H9 (cell line): ENCODE data around the gene MYH7. TPM values are rescaled to one million over a fixed set of nuclear protein-coding genes. Genes with fewer than 3 reads are reported as not detected.

Source experiments
- DNase-seq: peaks from one replicate; pipeline ENCODE4 v3.0.0-alpha.2; 2017
- H2AFZ ChIP-seq: one replicate; pipeline ENCODE4 v1.6.1; 2013; ENCODE audit warnings: mild to moderate bottlenecking, low read length, control low read depth, moderate library complexity
- H2AK5ac ChIP-seq: 2 replicates; pipeline ENCODE4 v1.6.1; 2013; ENCODE audit warnings: low read length, control low read depth, mixed read lengths; ENCODE audit not compliant: insufficient read length
- H2BK120ac ChIP-seq: one replicate; pipeline ENCODE4 v1.6.1; 2013; ENCODE audit warnings: low read depth, mild to moderate bottlenecking, low read length, control low read depth, inconsistent platforms; ENCODE audit not compliant: poor library complexity, severe bottlenecking
- H2BK12ac ChIP-seq: 2 replicates; pipeline ENCODE4 v1.6.1; 2013; ENCODE audit warnings: low read length, control low read depth, mixed read lengths, low read depth; ENCODE audit not compliant: insufficient read length
- H2BK15ac ChIP-seq: 2 replicates; pipeline ENCODE4 v1.6.1; 2013; ENCODE audit warnings: low read depth, low read length, control low read depth
- H2BK20ac ChIP-seq: one replicate; pipeline ENCODE4 v1.6.1; 2013; ENCODE audit warnings: low read depth, mild to moderate bottlenecking, low read length, control low read depth, inconsistent platforms; ENCODE audit not compliant: poor library complexity, severe bottlenecking
- H2BK5ac ChIP-seq: 2 replicates; pipeline ENCODE4 v1.6.1; 2013; ENCODE audit warnings: low read length, control low read depth, mixed read lengths; ENCODE audit not compliant: insufficient read length
- H3K14ac ChIP-seq: 2 replicates; pipeline ENCODE4 v1.6.1; 2013; ENCODE audit warnings: low read length, control low read depth; ENCODE audit not compliant: insufficient read depth
- H3K18ac ChIP-seq: 2 replicates; pipeline ENCODE4 v1.6.1; 2013; ENCODE audit warnings: low read depth, mild to moderate bottlenecking, mixed read lengths, low read length, control low read depth; ENCODE audit not compliant: insufficient read length
- H3K23ac ChIP-seq: 2 replicates; pipeline ENCODE4 v1.6.1; 2013; ENCODE audit warnings: low read length, control low read depth, mixed read lengths, low read depth; ENCODE audit not compliant: insufficient read length
- H3K23me2 ChIP-seq: 2 replicates; pipeline ENCODE4 v1.6.1; 2013; ENCODE audit warnings: low read depth, mild to moderate bottlenecking, mixed read lengths, low read length, control low read depth; ENCODE audit not compliant: insufficient read length, poor library complexity, severe bottlenecking
- H3K27ac ChIP-seq: 2 replicates; pipeline ENCODE4 v1.5.1; 2013; ENCODE audit warnings: low read length, control low read depth, mixed read lengths, low read depth; ENCODE audit not compliant: insufficient read length
- H3K27me3 ChIP-seq: 2 replicates; pipeline ENCODE4 v1.6.1; 2013; ENCODE audit warnings: low read length, control low read depth, inconsistent platforms; ENCODE audit not compliant: insufficient read depth
- H3K4ac ChIP-seq: 2 replicates; pipeline ENCODE4 v1.6.1; 2013; ENCODE audit warnings: low read depth, mild to moderate bottlenecking, control low read depth, inconsistent platforms, low read length, moderate library complexity
- H3K4me1 ChIP-seq: 2 replicates; pipeline ENCODE4 v1.6.1; 2013; ENCODE audit warnings: low read length, control low read depth, inconsistent platforms; ENCODE audit not compliant: insufficient read depth
- H3K4me2 ChIP-seq: 2 replicates; pipeline ENCODE4 v1.6.1; 2013; ENCODE audit warnings: low read length, control low read depth, mixed read lengths; ENCODE audit not compliant: insufficient read length, insufficient read depth
- H3K56ac ChIP-seq: 2 replicates; pipeline ENCODE4 v1.6.1; 2013; ENCODE audit warnings: low read depth, mild to moderate bottlenecking, mixed read lengths, low read length, control low read depth; ENCODE audit not compliant: insufficient read length
- H3K79me1 ChIP-seq: 2 replicates; pipeline ENCODE4 v1.6.1; 2013; ENCODE audit warnings: low read depth, mild to moderate bottlenecking, moderate library complexity, low read length, control low read depth, inconsistent platforms; ENCODE audit not compliant: insufficient read depth, poor library complexity, severe bottlenecking
- H3K79me2 ChIP-seq: 2 replicates; pipeline ENCODE4 v1.6.1; 2013; ENCODE audit warnings: low read length, control low read depth, inconsistent platforms; ENCODE audit not compliant: insufficient read depth
- H3K9ac ChIP-seq: 2 replicates; pipeline ENCODE4 v1.6.1; 2013; ENCODE audit warnings: low read length, control low read depth, mixed read lengths; ENCODE audit not compliant: insufficient read length; ENCODE audit errors: extremely low read depth
- H3K9me3 ChIP-seq: one replicate; pipeline ENCODE4 v1.6.1; 2013; ENCODE audit warnings: low read depth, low read length, inconsistent platforms; ENCODE audit not compliant: control insufficient read depth
- H3T11ph ChIP-seq: one replicate; pipeline ENCODE4 v1.6.1; 2013; ENCODE audit warnings: mild to moderate bottlenecking, low read length, control low read depth, inconsistent platforms
- H4K20me1 ChIP-seq: one replicate; pipeline ENCODE4 v1.6.1; 2013; ENCODE audit not compliant: control insufficient read depth, insufficient read length, insufficient read depth
- H4K5ac ChIP-seq: 2 replicates; pipeline ENCODE4 v1.6.1; 2013; ENCODE audit warnings: low read depth, mild to moderate bottlenecking, mixed read lengths, low read length, control low read depth; ENCODE audit not compliant: insufficient read length
- H4K8ac ChIP-seq: replicated peaks from 2 replicates; pipeline ENCODE4 v1.6.1; 2013; ENCODE audit warnings: low read length, control low read depth, mixed read lengths, low read depth; ENCODE audit not compliant: insufficient read length
- H4K91ac ChIP-seq: 2 replicates; pipeline ENCODE4 v1.6.1; 2013; ENCODE audit warnings: low read depth, mild to moderate bottlenecking, moderate library complexity, mixed read lengths, low read length, control low read depth; ENCODE audit not compliant: insufficient read length
- H3K27ac Mint-ChIP-seq, 3 experiments: 2 replicates in 2 of 3; 3 replicates in 1 of 3; pipeline ENCODE4 v1.8.0; 2020 to 2021; ENCODE audit warnings: mixed read lengths in 3 of 3, mild to moderate bottlenecking in 1 of 3, moderate library complexity in 1 of 3
- H3K27me3 Mint-ChIP-seq: 2 replicates; pipeline ENCODE4 v1.8.0; 2021; ENCODE audit warnings: low read depth, mild to moderate bottlenecking, moderate library complexity, mixed read lengths
- H3K36me3 Mint-ChIP-seq, 3 experiments: 2 replicates in 2 of 3; 3 replicates in 1 of 3; pipeline ENCODE4 v1.8.0; 2020 to 2021; ENCODE audit warnings: low read depth in 3 of 3, mixed read lengths in 3 of 3; ENCODE audit not compliant: insufficient read depth in 1 of 3
- H3K4me1 Mint-ChIP-seq, 2 experiments: 2 replicates each; pipeline ENCODE4 v1.8.0; 2020; ENCODE audit warnings: mixed read lengths in 2 of 2
- H3K4me3 Mint-ChIP-seq, 2 experiments: 2 replicates in 1 of 2; 3 replicates in 1 of 2; pipeline ENCODE4 v1.8.0; 2020 to 2021; ENCODE audit warnings: mild to moderate bottlenecking in 2 of 2, mixed read lengths in 2 of 2, moderate library complexity in 1 of 2
- H3K9me3 Mint-ChIP-seq, 2 experiments: 2 replicates in 1 of 2; 3 replicates in 1 of 2; pipeline ENCODE4 v1.8.0; 2020; ENCODE audit warnings: mild to moderate bottlenecking in 2 of 2, mixed read lengths in 2 of 2, moderate library complexity in 1 of 2
- CTCF ChIP-seq: fragments of 200-600 bp; sonication (generic); conservative IDR thresholded peaks from 3 replicates; pipeline ENCODE4 v1.8.0; 2021; ENCODE audit warnings: antibody characterized with exemption, mild to moderate bottlenecking
- WGBS: extraction: QIAGEN DNeasy Blood & Tissue Kit; methylation state at CpG from one replicate; pipeline ENCODE4 v1.1.7; 2013; ENCODE audit warnings: missing lambda C conversion rate, low lambda C conversion rate, mixed read lengths; ENCODE audit not compliant: insufficient read length; ENCODE audit errors: extremely low coverage; 5-methylcytosine and 5-hydroxymethylcytosine counted together
- total RNA-seq: library from RNA; stranded (reverse); gene quantifications from 2 replicates; pipeline ENCODE4 v1.2.1, GENCODE V29; 2021

MYH7 gene
- total RNA-seq, 1 experiment from 2014 or later = not detected

- Histone ChIP-seq H4K5ac (no peak overlapping the region), H3K9me3 (no peaks in the 10 kb centered on the region), H3K14ac (peak overlapping the region; percentile 95), H2BK5ac (no peak overlapping the region), H2BK12ac (no peak overlapping the region), H3K9ac (peak overlapping the region; percentile 18), H3T11ph (no peak overlapping the region), H3K4me2 (peak overlapping the region; percentile 56), H3K23ac (no peak overlapping the region), H3K27me3 (no peaks in the 10 kb centered on the region; the same call in 1 of the 2 replicates), H3K79me1 (no peaks in the 10 kb centered on the region), H3K56ac (no peak overlapping the region), H4K8ac (no peak overlapping the region), H4K20me1 (no peaks in the 10 kb centered on the region), H2AK5ac (no peak overlapping the region), H3K18ac (peak overlapping the region; percentile 60), H2BK15ac (no peak overlapping the region), H3K27ac (no peak overlapping the region), H4K91ac (no peak overlapping the region), H3K23me2 (peaks cover 23% of the 10 kb centered on the region), H3K79me2 (no peaks in the 10 kb centered on the region), H2BK120ac (no peak overlapping the region), H2BK20ac (no peak overlapping the region), H3K4me1 (peaks cover 4% of the 10 kb centered on the region; the same call in 1 of the 2 replicates), H2AFZ (no peak overlapping the region), H3K4ac (no peak overlapping the region)
- peaks cover 38% of the 10 kb centered on the region for H3K27me3 Mint-ChIP-seq
- H3K4me1 Mint-ChIP-seq = peaks cover 31 to 37% of the 10 kb centered on the region in 2 experiments
- peaks cover 9 to 24% (median 14%) of the 10 kb centered on the region in 3 experiments for H3K36me3 Mint-ChIP-seq
- H3K9me3 Mint-ChIP-seq = peaks cover 0 to 2% of the 10 kb centered on the region in 2 experiments; a peak in 1 of 5 replicates
- DNase-seq = no peak
- H3K4me3 Mint-ChIP-seq = peak overlapping the region; percentile 69 to 83
- peak overlapping the region in 1 of 3 experiments; percentile 89; a peak in 2 of 7 replicates for H3K27ac Mint-ChIP-seq
- no CpG with 5 or more reads among the region's 51 CpGs for whole genome bisulfite sequencing
- TF ChIP-seq CTCF = no peak
These were observed 69.6 kb downstream of the MYH7 start for GRCh38 chr14:23365732-23366425.
